HFFc6 (cell line): ENCODE measurements around the gene AFDN. TPM values are rescaled to one million over a fixed set of nuclear protein-coding genes. Genes with fewer than 3 reads are reported as not detected.

Source experiments
- DNase-seq: peaks from one replicate; pipeline ENCODE4 v3.0.0-alpha.2; 2018
- H3K27ac Mint-ChIP-seq: 2 replicates; pipeline ENCODE4 v1.8.0; 2020; ENCODE audit warnings: mild to moderate bottlenecking, mixed read lengths
- H3K27me3 Mint-ChIP-seq: 2 replicates; pipeline ENCODE4 v1.8.0; 2021; ENCODE audit warnings: mild to moderate bottlenecking, moderate library complexity, mixed read lengths; ENCODE audit not compliant: insufficient read depth
- H3K36me3 Mint-ChIP-seq: 2 replicates; pipeline ENCODE4 v1.8.0; 2021; ENCODE audit warnings: low read depth, mixed read lengths
- H3K4me1 Mint-ChIP-seq: 2 replicates; pipeline ENCODE4 v1.8.0; 2020; ENCODE audit warnings: low read depth, mixed read lengths
- H3K4me3 Mint-ChIP-seq: 2 replicates; pipeline ENCODE4 v1.8.0; 2020; ENCODE audit warnings: mild to moderate bottlenecking, moderate library complexity, mixed read lengths
- H3K9me3 Mint-ChIP-seq: 2 replicates; pipeline ENCODE4 v1.8.0; 2020; ENCODE audit warnings: mild to moderate bottlenecking, mixed read lengths
- CTCF ChIP-seq: fragments of 200-600 bp; sonication (generic); IDR thresholded peaks from 2 replicates; pipeline ENCODE4 v1.5.0; 2021; ENCODE audit warnings: antibody characterized with exemption, mild to moderate bottlenecking
- total RNA-seq, 6 experiments: library from RNA; stranded (reverse); fragmentation: NEBNext Ultra II Directional; extraction: Animal tissue kit (Norgen Biotek cat#: 25700); gene quantifications; 2 replicates in 1 of 6; 3 replicates in 5 of 6; pipeline ENCODE4 v1.2.3, GENCODE V29; 2021

The AFDN gene
- total RNA-seq, 6 experiments from 2014 or later, result 16.1 to 20.3 (median 17.4) TPM

- H3K36me3 Mint-ChIP-seq, result peaks cover 5% of the 10 kb centered on the region; the same call in 1 of the 2 replicates
- TF ChIP-seq CTCF, result no peak
- DNase-seq, result no peak
Measured at GRCh38 chr6:167925026-167925425, 98.3 kb downstream of the AFDN start.

GRCh38 chr6:167927246-167927645 lies 100.5 kb downstream of the AFDN start:
- Mint-ChIP-seq H3K4me1 (peaks cover 22% of the 10 kb centered on the region), H3K4me3 (no peak overlapping the region), H3K27me3 (peaks cover 3% of the 10 kb centered on the region; the same call in 1 of the 2 replicates), H3K9me3 (no peaks in the 10 kb centered on the region), H3K36me3 (peaks cover 14% of the 10 kb centered on the region), H3K27ac (no peak overlapping the region)
- no peak for TF ChIP-seq CTCF
- DNase-seq, result no peak

More at GRCh38 chr6:167925026-167925425, 98.3 kb downstream of the AFDN start:
- Mint-ChIP-seq H3K4me1 (peaks cover 5% of the 10 kb centered on the region), H3K4me3 (no peak overlapping the region), H3K27ac (no peak overlapping the region), H3K9me3 (no peaks in the 10 kb centered on the region), H3K27me3 (peaks cover 3% of the 10 kb centered on the region; the same call in 1 of the 2 replicates)

- no peak overlapping the region for H3K4me3 Mint-ChIP-seq
- no peak overlapping the region for H3K27ac Mint-ChIP-seq
- no peak for TF ChIP-seq CTCF
- peaks cover 27% of the 10 kb centered on the region for H3K4me1 Mint-ChIP-seq
- peaks cover 14% of the 10 kb centered on the region for H3K36me3 Mint-ChIP-seq
- no peaks in the 10 kb centered on the region for H3K9me3 Mint-ChIP-seq
- peaks cover 3% of the 10 kb centered on the region; the same call in 1 of the 2 replicates for H3K27me3 Mint-ChIP-seq
- DNase-seq, result no peak
Measured at GRCh38 chr6:167928111-167928510, 101.4 kb downstream of the AFDN start.

GRCh38 chr6:167930295-167930694 lies 103.6 kb downstream of the AFDN start:
- peaks cover 3% of the 10 kb centered on the region; the same call in 1 of the 2 replicates for H3K27me3 Mint-ChIP-seq
- no peak overlapping the region for H3K4me3 Mint-ChIP-seq
- peak; percentile 74 for DNase-seq
- peaks cover 10% of the 10 kb centered on the region; the same call in 1 of the 2 replicates for H3K36me3 Mint-ChIP-seq
- no peaks in the 10 kb centered on the region for H3K9me3 Mint-ChIP-seq
- no peak for TF ChIP-seq CTCF
- peaks cover 27% of the 10 kb centered on the region for H3K4me1 Mint-ChIP-seq
- peak overlapping the region; percentile 45 for H3K27ac Mint-ChIP-seq

GRCh38 chr6:167932468-167933276 lies 106.0 kb downstream of the AFDN start:
- no peak for DNase-seq
- no peak overlapping the region for H3K27ac Mint-ChIP-seq

More at GRCh38 chr6:167932468-167933276, 106.0 kb downstream of the AFDN start:
- H3K4me1 Mint-ChIP-seq, result peaks cover 27% of the 10 kb centered on the region
- no peak overlapping the region for H3K4me3 Mint-ChIP-seq
- H3K36me3 Mint-ChIP-seq, result peaks cover 10% of the 10 kb centered on the region; the same call in 1 of the 2 replicates
- TF ChIP-seq CTCF, result no peak
- no peaks in the 10 kb centered on the region for H3K9me3 Mint-ChIP-seq
- H3K27me3 Mint-ChIP-seq, result peaks cover 1% of the 10 kb centered on the region; the same call in 1 of the 2 replicates
